HEK293 (cell line): Measurements from ENCODE around the gene MYLK.

Experiments used
- CTCF ChIA-PET: fragments of 350-600 bp; formaldehyde crosslinking; extraction: SDS; loops from one replicate; lab custom pipeline; 2021; ENCODE audit warnings: antibody characterized with exemption; lab: Yijun Ruan, JAX
- POLR2A ChIA-PET: fragments of 300-600 bp; formaldehyde crosslinking; extraction: SDS; loops from one replicate; lab custom pipeline; 2020; ENCODE audit warnings: antibody characterized with exemption, inconsistent platforms; lab: Yijun Ruan, JAX
- H3K27ac ChIP-seq: fragments of 200-500 bp; sonication (Bioruptor generic); 2 replicates; pipeline ENCODE4 v1.5.1; 2014; ENCODE audit warnings: low read depth, low read length, control low read depth, inconsistent platforms; ENCODE audit errors: extremely low read depth
- H3K36me3 ChIP-seq, 2 experiments: fragments of 200-500 bp in 1 of 2; sonication (Bioruptor generic) in 1 of 2; 1 replicate in 1 of 2; 2 replicates in 1 of 2; pipeline ENCODE4 v1.5.1; 2014 to 2017; ENCODE audit warnings: inconsistent platforms in 2 of 2, low read length in 2 of 2; ENCODE audit not compliant: control insufficient read depth in 2 of 2, insufficient read depth in 1 of 2
- H3K4me1 ChIP-seq: fragments of 200-500 bp; sonication (Bioruptor generic); 2 replicates; pipeline ENCODE4 v1.5.1; 2014; ENCODE audit warnings: mild to moderate bottlenecking, low read length, inconsistent platforms; ENCODE audit not compliant: control insufficient read depth, insufficient read depth
- H3K4me3 ChIP-seq: 2 replicates; pipeline ENCODE4 v1.5.1; 2011; ENCODE audit warnings: low read depth, mild to moderate bottlenecking, control low read depth, low read length, moderate library complexity
- H3K9me3 ChIP-seq: fragments of 200-500 bp; sonication (Bioruptor generic); 2 replicates; pipeline ENCODE4 v1.5.1; 2014; ENCODE audit warnings: low read depth, low read length, inconsistent platforms; ENCODE audit not compliant: control insufficient read depth, insufficient read depth
- FEZF1 ChIP-seq: fragments of 450-650 bp; formaldehyde crosslinking; IDR thresholded peaks from 2 replicates; pipeline ENCODE4 v1.5.1; 2016; ENCODE audit warnings: missing biosample characterization, missing genetic modification characterization
- MZF1 ChIP-seq: fragments of 450-650 bp; formaldehyde crosslinking; IDR thresholded peaks from 2 replicates; pipeline ENCODE4 v1.5.1; 2017; ENCODE audit warnings: missing biosample characterization, missing genetic modification characterization, borderline replicate concordance
- OSR2 ChIP-seq: fragments of 450-650 bp; formaldehyde crosslinking; IDR thresholded peaks from 2 replicates; pipeline ENCODE4 v1.5.1; 2016; ENCODE audit warnings: missing biosample characterization, missing genetic modification characterization
- SCRT1 ChIP-seq: fragments of 450-650 bp; formaldehyde crosslinking; IDR thresholded peaks from 2 replicates; pipeline ENCODE4 v1.5.1; 2016; ENCODE audit warnings: missing biosample characterization, missing genetic modification characterization, borderline replicate concordance
- SCRT2 ChIP-seq: fragments of 450-650 bp; formaldehyde crosslinking; IDR thresholded peaks from 2 replicates; pipeline ENCODE4 v1.5.1; 2016; ENCODE audit warnings: missing biosample characterization, missing genetic modification characterization
- ZBTB17 ChIP-seq: fragments of 450-650 bp; formaldehyde crosslinking; IDR thresholded peaks from 2 replicates; pipeline ENCODE4 v1.5.1; 2016; ENCODE audit warnings: missing biosample characterization, missing genetic modification characterization
- ZNF10 ChIP-seq: fragments of 450-650 bp; formaldehyde crosslinking; IDR thresholded peaks from 2 replicates; pipeline ENCODE4 v1.5.1; 2017; ENCODE audit warnings: missing biosample characterization, missing genetic modification characterization
- ZNF112 ChIP-seq: fragments of 450-650 bp; formaldehyde crosslinking; IDR thresholded peaks from 2 replicates; pipeline ENCODE4 v1.5.0; 2017; ENCODE audit warnings: missing biosample characterization, missing genetic modification characterization
- ZNF121 ChIP-seq: fragments of 450-650 bp; formaldehyde crosslinking; IDR thresholded peaks from 2 replicates; pipeline ENCODE4 v1.5.1; 2016; ENCODE audit warnings: missing biosample characterization, missing genetic modification characterization
- ZNF174 ChIP-seq: fragments of 450-650 bp; formaldehyde crosslinking; IDR thresholded peaks from 2 replicates; pipeline ENCODE4 v1.5.0; 2017; ENCODE audit warnings: missing biosample characterization, mild to moderate bottlenecking, missing genetic modification characterization
- ZNF23 ChIP-seq: fragments of 450-650 bp; formaldehyde crosslinking; IDR thresholded peaks from 2 replicates; pipeline ENCODE4 v1.5.1; 2016; ENCODE audit warnings: missing biosample characterization, missing genetic modification characterization, borderline replicate concordance
- ZNF248 ChIP-seq: fragments of 450-650 bp; formaldehyde crosslinking; IDR thresholded peaks from 2 replicates; pipeline ENCODE4 v1.5.1; 2017; ENCODE audit warnings: missing biosample characterization, missing genetic modification characterization
- ZNF335 ChIP-seq: fragments of 450-650 bp; formaldehyde crosslinking; conservative IDR thresholded peaks from 2 replicates; pipeline ENCODE4 v1.5.1; 2016; ENCODE audit warnings: missing biosample characterization, missing genetic modification characterization
- ZNF366 ChIP-seq: fragments of 450-650 bp; formaldehyde crosslinking; conservative IDR thresholded peaks from 2 replicates; pipeline ENCODE4 v1.5.1; 2016; ENCODE audit warnings: missing biosample characterization, missing genetic modification characterization
- ZNF571 ChIP-seq: fragments of 450-650 bp; formaldehyde crosslinking; IDR thresholded peaks from 2 replicates; pipeline ENCODE4 v1.5.0; 2017; ENCODE audit warnings: missing biosample characterization, missing genetic modification characterization
- ZNF600 ChIP-seq: fragments of 450-650 bp; formaldehyde crosslinking; IDR thresholded peaks from 2 replicates; pipeline ENCODE4 v1.5.1; 2016; ENCODE audit warnings: missing biosample characterization, missing genetic modification characterization
- TF ChIP-seq, protein P1 (sequence below): fragments of 450-650 bp; formaldehyde crosslinking; IDR thresholded peaks from 2 replicates; pipeline ENCODE4 v1.5.1; 2016; ENCODE audit warnings: missing biosample characterization, missing genetic modification characterization
- TF ChIP-seq, protein P2 (sequence below): fragments of 450-650 bp; IDR thresholded peaks from 2 replicates; pipeline ENCODE4 v1.5.1; 2018; ENCODE audit warnings: missing biosample characterization, missing genetic modification characterization
- TF ChIP-seq, protein P3 (sequence below): fragments of 450-650 bp; formaldehyde crosslinking; IDR thresholded peaks from 2 replicates; pipeline ENCODE4 v1.5.1; 2016; ENCODE audit warnings: missing biosample characterization, missing genetic modification characterization
- TF ChIP-seq, protein P4 (sequence below): fragments of 450-650 bp; formaldehyde crosslinking; IDR thresholded peaks from 2 replicates; pipeline ENCODE4 v1.5.1; 2017; ENCODE audit warnings: missing biosample characterization, missing genetic modification characterization

Gene MYLK

DNA sequence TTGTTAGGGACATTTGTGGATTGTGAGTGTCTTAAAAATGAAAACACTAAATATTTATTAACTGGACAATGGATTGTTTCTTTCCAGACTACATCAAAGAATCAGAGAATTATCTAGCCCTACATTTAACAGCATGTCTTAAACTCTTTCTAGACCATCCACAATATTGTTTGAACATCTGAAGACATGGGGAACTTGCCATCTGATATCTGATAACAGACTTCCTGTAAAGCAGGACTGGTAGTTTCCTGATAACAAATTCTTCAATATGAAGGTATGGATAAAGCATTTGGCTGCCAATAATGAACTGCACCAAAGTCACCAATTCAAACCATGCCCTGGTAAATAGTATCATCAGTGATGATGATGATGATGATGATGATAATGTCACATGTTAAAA, 273.1 kb downstream of the MYLK start:
- H3K27ac ChIP-seq, result no peak overlapping the region
- no peaks in the 10 kb centered on the region for H3K4me1 ChIP-seq
- peaks cover 0 to 22% of the 10 kb centered on the region in 2 experiments; a peak in 1 of 3 replicates for H3K36me3 ChIP-seq
- ChIA-PET POLR2A (no interaction called here), CTCF (no interaction called here)
- TF ChIP-seq, protein P1, sequence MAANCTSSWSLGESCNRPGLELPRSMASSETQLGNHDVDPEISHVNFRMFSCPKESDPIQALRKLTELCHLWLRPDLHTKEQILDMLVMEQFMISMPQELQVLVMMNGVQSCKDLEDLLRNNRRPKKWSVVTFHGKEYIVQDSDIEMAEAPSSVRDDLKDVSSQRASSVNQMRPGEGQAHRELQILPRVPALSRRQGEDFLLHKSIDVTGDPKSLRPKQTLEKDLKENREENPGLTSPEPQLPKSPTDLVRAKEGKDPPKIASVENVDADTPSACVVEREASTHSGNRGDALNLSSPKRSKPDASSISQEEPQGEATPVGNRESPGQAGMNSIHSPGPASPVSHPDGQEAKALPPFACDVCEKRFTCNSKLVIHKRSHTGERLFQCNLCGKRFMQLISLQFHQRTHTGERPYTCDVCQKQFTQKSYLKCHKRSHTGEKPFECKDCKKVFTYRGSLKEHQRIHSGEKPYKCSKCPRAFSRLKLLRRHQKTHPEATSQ (tag by site-specific recombination), result no peak
- no peak for TF ChIP-seq ZNF335
- no peak for TF ChIP-seq ZBTB17 (tag by site-specific recombination)
- no peak for TF ChIP-seq ZNF248
- TF ChIP-seq, protein P2, sequence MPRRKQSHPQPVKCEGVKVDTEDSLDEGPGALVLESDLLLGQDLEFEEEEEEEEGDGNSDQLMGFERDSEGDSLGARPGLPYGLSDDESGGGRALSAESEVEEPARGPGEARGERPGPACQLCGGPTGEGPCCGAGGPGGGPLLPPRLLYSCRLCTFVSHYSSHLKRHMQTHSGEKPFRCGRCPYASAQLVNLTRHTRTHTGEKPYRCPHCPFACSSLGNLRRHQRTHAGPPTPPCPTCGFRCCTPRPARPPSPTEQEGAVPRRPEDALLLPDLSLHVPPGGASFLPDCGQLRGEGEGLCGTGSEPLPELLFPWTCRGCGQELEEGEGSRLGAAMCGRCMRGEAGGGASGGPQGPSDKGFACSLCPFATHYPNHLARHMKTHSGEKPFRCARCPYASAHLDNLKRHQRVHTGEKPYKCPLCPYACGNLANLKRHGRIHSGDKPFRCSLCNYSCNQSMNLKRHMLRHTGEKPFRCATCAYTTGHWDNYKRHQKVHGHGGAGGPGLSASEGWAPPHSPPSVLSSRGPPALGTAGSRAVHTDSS (tag by site-specific recombination), result peak; percentile 75
- no peak overlapping the region for H3K4me3 ChIP-seq
- no peaks in the 10 kb centered on the region for H3K9me3 ChIP-seq

DNA sequence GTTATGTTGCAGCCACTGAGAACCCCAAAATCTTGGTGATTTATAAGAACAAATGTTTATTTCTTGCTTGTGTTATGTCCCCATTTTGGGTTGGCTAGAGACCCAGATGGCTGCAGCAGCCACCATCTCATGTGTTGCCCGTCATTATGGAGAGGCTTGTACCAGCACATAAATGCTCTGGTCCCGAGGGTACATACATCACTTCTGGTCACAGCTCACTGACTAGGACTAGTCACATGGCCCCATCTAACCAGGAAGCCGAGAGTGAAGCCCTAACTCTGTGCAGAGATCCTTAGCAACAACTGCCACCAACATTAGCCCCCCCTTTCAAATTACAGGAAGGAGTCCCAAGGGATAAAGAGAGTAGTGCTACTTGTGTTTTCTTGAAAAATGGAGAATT, 273.8 kb downstream of the MYLK start:
- ChIA-PET CTCF (no interaction called here), POLR2A (no interaction called here)
- TF ChIP-seq ZNF23 (tag by site-specific recombination) (no peak), SCRT1 (tag by site-specific recombination) (no peak), OSR2 (tag by site-specific recombination) (no peak), ZNF10 (no peak), SCRT2 (no peak), ZNF121 (tag by site-specific recombination) (no peak), ZNF600 (no peak), MZF1 (no peak), FEZF1 (tag by site-specific recombination) (no peak), ZNF112 (tag by site-specific recombination) (no peak), ZNF174 (tag by site-specific recombination) (no peak), ZNF571 (tag by site-specific recombination) (no peak), ZNF366 (no peak)
- TF ChIP-seq, protein P3, sequence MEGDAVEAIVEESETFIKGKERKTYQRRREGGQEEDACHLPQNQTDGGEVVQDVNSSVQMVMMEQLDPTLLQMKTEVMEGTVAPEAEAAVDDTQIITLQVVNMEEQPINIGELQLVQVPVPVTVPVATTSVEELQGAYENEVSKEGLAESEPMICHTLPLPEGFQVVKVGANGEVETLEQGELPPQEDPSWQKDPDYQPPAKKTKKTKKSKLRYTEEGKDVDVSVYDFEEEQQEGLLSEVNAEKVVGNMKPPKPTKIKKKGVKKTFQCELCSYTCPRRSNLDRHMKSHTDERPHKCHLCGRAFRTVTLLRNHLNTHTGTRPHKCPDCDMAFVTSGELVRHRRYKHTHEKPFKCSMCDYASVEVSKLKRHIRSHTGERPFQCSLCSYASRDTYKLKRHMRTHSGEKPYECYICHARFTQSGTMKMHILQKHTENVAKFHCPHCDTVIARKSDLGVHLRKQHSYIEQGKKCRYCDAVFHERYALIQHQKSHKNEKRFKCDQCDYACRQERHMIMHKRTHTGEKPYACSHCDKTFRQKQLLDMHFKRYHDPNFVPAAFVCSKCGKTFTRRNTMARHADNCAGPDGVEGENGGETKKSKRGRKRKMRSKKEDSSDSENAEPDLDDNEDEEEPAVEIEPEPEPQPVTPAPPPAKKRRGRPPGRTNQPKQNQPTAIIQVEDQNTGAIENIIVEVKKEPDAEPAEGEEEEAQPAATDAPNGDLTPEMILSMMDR (tag by site-specific recombination), result no peak
- TF ChIP-seq, protein P4, sequence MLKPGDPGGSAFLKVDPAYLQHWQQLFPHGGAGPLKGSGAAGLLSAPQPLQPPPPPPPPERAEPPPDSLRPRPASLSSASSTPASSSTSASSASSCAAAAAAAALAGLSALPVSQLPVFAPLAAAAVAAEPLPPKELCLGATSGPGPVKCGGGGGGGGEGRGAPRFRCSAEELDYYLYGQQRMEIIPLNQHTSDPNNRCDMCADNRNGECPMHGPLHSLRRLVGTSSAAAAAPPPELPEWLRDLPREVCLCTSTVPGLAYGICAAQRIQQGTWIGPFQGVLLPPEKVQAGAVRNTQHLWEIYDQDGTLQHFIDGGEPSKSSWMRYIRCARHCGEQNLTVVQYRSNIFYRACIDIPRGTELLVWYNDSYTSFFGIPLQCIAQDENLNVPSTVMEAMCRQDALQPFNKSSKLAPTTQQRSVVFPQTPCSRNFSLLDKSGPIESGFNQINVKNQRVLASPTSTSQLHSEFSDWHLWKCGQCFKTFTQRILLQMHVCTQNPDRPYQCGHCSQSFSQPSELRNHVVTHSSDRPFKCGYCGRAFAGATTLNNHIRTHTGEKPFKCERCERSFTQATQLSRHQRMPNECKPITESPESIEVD (tag by site-specific recombination), result no peak
- H3K9me3 ChIP-seq, result no peaks in the 10 kb centered on the region
- H3K36me3 ChIP-seq, result peaks cover 0 to 22% of the 10 kb centered on the region in 2 experiments; a peak in 1 of 3 replicates
- no peak overlapping the region for H3K27ac ChIP-seq
- H3K4me1 ChIP-seq, result no peaks in the 10 kb centered on the region
- no peak overlapping the region for H3K4me3 ChIP-seq
